PC-3 (cell line): ENCODE measurements around the gene NFIC.

Experiments
- CTCF ChIP-seq: fragments of 300-600 bp; sonication (generic); conservative IDR thresholded peaks from 2 replicates; pipeline ENCODE4 v1.5.1; 2017; ENCODE audit warnings: antibody characterized with exemption, low read depth, mild to moderate bottlenecking, low read length
- EZH2 ChIP-seq: fragments of 300-600 bp; sonication (generic); IDR thresholded peaks from one replicate; pipeline ENCODE4 v1.6.1; 2017; ENCODE audit warnings: antibody characterized with exemption, mild to moderate bottlenecking, low read length; ENCODE audit not compliant: unreplicated experiment

- TF ChIP-seq EZH2 (no peak), CTCF (no peak)
Observed at GRCh38 chr19:3365093-3365835, 1.1 kb upstream of the NFIC start.
